ENCODE measurements around the gene KLHDC8A.

- TF ChIP-seq CTCF (IDR thresholded peaks at IDR 0.05) (no peak), POLR2A (IDR thresholded peaks at IDR 0.05) (no peak)
These were observed 26.6 kb downstream of the KLHDC8A start for GRCh38 chr1:205330150-205330549.
